Urinary bladder (tissue), 4 donors: ENCODE data around the gene NCOR2. TPM values are rescaled to one million over a fixed set of nuclear protein-coding genes. Genes with fewer than 3 reads are reported as not detected.
A peak's percentile ranks its signal among the peaks of the same experiment; 100 is the strongest.

Source experiments
- DNase-seq: peaks from one replicate; pipeline ENCODE4 v3.0.0-alpha.2; 2015; ENCODE audit errors: extremely low spot score
- H3K27ac ChIP-seq: one replicate; pipeline ENCODE4 v1.5.1; 2013; ENCODE audit warnings: low read depth, mild to moderate bottlenecking, moderate library complexity
- H3K36me3 ChIP-seq: one replicate; pipeline ENCODE4 v1.6.1; 2013; ENCODE audit warnings: mild to moderate bottlenecking, moderate library complexity; ENCODE audit not compliant: insufficient read depth
- H3K4me1 ChIP-seq: one replicate; pipeline ENCODE4 v1.6.1; 2013; ENCODE audit warnings: mild to moderate bottlenecking, moderate library complexity; ENCODE audit not compliant: insufficient read depth
- H3K4me3 ChIP-seq: one replicate; pipeline ENCODE4 v1.5.1; 2013; ENCODE audit warnings: low read depth, low read length
- WGBS: extraction: QIAGEN DNeasy Blood & Tissue Kit; methylation state at CpG from one replicate; pipeline ENCODE4 v1.1.7; 2013; 5-methylcytosine and 5-hydroxymethylcytosine counted together
- polyA plus RNA-seq: library from polyadenylated mRNA; stranded (reverse); fragments of 200-250 nt; gene quantifications from one replicate; pipeline ENCODE4 v1.2.3, GENCODE V29; 2013
- total RNA-seq: library from RNA; depleted of rRNA; stranded (reverse); fragments of >200 nt; gene quantifications from one replicate; pipeline ENCODE4 v1.2.3, GENCODE V29; 2014
- donor health status: healthy with polysubstance abuse.
- donor health status: healthy.

NCOR2 gene
- total and polyA plus RNA-seq, 2 donors = 46.8 to 105 TPM

DNA sequence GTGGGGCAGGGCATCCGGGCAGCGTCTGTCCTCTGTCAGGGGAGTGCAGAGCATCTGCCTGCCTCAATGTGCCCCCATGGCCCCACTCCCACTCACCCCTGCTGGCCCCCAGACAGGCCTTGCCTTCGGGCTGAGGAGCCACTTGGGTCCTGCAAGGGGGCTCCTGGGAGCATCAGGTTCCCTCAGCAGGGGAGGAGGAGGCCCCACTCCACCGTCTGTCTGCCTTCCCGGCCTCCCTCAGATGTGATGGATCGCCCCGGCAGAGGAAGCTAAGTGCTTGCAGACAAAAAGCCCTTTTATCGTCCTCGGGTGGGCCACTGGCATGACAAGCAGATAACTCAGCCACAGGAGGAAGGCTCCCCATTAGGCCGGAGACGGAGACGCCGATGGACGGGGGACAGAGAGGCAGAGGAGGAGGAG, 35.1 kb downstream of the NCOR2 start:
- 55% methylated on average over 14 of the region's 14 CpGs for WGBS
- DNase-seq = no peak
- Histone ChIP-seq H3K27ac (no peak overlapping the region), H3K4me3 (no peak overlapping the region), H3K4me1 (no peaks in the 10 kb centered on the region), H3K36me3 (no peaks in the 10 kb centered on the region)

DNA sequence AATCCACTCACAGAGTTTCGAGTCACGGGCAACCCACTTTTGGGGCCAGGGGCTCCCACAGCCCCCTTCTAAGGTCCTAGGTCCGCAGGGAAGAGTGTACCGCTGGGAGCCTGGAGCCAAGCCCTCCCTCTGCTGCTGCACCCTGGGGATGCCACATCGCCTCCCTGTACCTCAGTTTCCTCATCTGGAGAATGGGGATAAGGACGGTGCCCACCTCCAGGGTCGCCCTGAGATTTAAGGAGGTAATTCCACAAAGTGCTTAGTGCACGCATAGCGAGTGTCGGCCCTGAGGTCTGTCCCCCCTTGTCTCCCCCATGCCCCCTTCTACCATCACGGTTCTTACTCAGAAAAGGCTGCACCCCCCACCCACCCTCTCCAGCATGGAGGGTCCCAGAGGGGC, 35.5 kb downstream of the NCOR2 start:
- WGBS = 91% methylated on average over 11 of the region's 11 CpGs
- H3K4me1 ChIP-seq = no peaks in the 10 kb centered on the region
- H3K4me3 ChIP-seq = no peak overlapping the region
- no peaks in the 10 kb centered on the region for H3K36me3 ChIP-seq
- DNase-seq = no peak
- H3K27ac ChIP-seq = no peak overlapping the region

DNA sequence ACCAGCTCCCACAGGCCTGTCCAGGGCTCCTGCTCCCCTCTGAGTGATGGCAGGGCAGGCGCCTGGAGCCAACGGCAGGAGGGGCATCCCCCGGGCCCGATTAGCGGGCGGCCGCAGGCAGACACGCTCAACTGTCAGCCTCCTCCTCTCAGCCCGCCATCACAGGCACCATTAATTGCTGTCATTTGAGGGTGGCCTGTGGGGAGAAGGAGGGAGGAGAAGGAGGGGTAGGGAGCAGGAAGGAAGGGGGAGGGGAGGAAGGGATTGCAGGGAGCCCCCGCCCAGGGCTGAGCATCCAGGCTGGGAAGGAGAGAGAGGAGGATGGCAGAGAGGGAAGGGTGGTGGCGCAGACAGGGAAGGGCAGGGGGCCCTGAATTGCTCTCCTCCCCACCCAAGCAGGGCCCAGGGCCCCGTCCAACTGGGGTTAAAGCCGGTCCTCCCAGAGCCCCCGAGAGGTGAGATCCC, 36.1 kb downstream of the NCOR2 start:
- Histone ChIP-seq H3K36me3 (no peaks in the 10 kb centered on the region), H3K27ac (no peak overlapping the region), H3K4me1 (no peaks in the 10 kb centered on the region), H3K4me3 (no peak overlapping the region)
- DNase-seq = no peak
- WGBS = 59% methylated on average over 14 of the region's 14 CpGs

DNA sequence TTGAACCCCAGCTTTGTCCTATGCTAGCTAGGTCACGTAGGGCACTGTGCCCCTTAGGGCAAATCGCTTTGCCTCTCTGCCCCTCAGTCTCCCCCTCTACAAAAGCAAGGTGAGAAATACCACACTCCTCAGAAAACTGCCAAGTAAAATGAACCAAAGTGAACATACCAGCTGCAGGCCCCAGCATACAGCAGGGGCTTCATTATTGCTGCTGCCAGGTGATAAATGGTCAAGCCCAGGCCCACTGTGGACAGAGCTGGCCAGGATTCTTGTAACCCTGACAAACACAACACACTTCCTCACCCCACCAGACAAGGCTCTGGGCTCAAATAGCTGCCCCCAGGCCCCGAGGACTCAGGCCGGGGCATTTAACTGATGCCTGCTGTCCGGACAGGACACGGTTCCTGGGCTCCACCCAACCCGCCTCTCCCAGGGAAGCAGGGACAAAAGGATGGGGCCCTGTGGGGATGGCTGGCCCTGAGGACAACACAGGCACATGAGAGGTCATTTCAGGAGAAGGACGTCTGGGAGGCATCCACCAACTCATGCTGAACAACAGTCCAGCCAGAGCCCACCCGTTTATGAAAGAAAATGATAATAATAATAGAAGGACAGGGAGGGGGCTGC, 36.7 kb downstream of the NCOR2 start:
- Histone ChIP-seq H3K4me3 (no peak overlapping the region), H3K4me1 (no peaks in the 10 kb centered on the region), H3K36me3 (no peaks in the 10 kb centered on the region), H3K27ac (no peak overlapping the region)
- DNase-seq = no peak
- WGBS = 78% methylated on average over 9 of the region's 9 CpGs

DNA sequence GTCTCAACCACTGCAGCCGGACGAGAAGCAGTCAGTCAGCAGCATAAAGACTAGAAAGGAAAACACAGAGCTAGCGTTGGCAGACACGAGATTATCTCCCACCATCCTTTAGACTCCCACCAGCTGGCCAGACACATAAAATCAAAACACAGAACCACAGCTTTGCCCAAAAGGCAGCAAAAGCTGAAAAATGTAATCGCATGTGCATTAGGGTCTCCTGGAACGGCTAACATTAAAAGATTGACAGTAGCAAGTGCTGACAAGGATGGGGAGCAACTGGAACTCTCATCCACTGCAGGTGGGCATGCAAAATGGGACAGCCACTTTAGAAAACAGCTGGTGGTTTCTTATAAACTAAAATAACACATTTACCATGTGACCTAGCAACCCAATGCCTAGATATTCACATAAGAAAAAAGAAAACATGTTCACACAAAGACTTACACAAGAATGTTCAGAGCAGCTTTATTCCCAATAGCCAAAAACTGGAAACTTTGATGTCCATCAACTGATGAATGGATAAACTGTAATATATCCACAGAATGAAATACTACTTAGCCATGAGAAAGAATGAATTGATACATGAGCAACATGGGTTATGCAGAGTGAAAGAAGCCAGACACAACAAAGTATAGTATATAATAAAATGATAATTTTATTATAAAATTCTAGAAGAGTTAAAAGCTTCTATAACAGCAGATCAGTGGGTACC, 37.7 kb downstream of the NCOR2 start:
- Histone ChIP-seq H3K36me3 (no peaks in the 10 kb centered on the region), H3K4me3 (no peak overlapping the region), H3K4me1 (no peaks in the 10 kb centered on the region), H3K27ac (no peak overlapping the region)
- WGBS = 85% methylated on average over 6 of the region's 6 CpGs
- no peak for DNase-seq

DNA sequence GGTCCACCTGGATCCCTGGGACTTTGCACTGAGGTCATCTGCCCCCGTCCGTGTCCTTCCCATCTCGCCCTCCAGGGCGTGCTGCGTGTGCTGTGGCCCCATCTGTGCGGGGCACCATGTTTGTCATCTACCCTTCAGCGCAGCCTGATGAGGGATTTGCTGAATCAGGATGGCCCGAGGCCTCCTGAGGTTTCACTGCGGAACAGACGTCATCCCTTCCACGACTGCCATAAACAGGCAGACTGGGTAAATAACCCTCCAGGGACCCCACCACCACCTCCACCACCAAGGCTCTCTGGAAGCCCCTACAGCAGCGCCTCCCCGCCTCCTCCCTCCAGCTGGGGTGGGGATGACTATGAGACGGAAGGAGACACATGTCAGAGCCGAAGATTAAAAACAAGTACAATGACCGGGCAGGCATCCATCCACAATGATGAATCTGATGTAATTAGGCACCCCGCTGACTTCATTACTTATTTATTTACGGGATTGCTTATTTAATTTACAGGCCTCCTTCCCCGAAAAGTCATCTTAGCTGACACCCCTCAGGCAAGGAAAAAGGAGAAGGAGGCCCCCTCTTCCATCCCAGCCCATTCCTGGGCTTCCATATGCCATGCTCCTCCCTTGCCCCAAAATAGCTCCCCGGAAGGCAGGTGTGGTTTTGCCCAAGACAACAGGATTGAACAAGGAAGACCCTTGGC, 39.4 kb downstream of the NCOR2 start:
- no peak overlapping the region for H3K4me3 ChIP-seq
- 83% methylated on average over 20 of the region's 20 CpGs for WGBS
- H3K27ac ChIP-seq = no peak overlapping the region
- H3K36me3 ChIP-seq = no peaks in the 10 kb centered on the region
- no peaks in the 10 kb centered on the region for H3K4me1 ChIP-seq
- DNase-seq = no peak

DNA sequence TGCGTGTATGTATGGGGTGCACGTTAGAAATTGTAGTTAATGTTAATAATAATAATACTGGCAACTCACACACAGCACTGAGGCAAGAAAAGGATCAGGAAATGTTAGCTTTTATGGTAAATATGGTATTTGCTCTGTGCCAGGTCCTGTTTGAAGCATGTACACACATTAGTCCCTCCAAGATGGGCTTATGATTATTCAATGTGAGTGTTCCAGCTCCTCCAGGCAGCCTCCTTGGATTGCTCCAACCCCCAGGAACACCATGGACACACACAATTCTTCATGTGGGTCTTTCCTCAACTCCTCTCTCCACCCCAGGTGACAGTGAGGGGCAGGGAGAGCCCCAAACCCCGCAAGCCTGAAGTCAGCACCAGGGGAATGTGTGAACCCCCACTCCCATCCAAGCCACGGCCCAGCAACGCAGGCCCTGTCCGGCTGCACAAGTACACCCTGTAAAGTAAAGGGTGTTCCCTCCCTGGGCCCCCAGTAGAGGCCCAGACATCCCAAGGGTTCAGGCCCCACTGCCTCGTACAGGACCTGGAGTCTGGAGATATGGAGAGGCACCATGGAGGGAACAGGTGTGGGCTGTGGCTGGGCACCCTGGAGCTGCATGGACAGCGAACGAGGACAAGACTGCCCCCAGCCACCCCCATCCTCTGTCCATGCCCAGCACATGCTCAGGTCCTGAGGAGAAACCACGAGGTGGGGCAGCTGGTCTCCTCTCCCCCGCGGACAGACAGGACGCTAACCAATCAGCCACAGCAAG, 41.3 kb downstream of the NCOR2 start:
- DNase-seq = no peak
- H3K27ac ChIP-seq = no peak overlapping the region
- H3K4me1 ChIP-seq = no peaks in the 10 kb centered on the region

DNA sequence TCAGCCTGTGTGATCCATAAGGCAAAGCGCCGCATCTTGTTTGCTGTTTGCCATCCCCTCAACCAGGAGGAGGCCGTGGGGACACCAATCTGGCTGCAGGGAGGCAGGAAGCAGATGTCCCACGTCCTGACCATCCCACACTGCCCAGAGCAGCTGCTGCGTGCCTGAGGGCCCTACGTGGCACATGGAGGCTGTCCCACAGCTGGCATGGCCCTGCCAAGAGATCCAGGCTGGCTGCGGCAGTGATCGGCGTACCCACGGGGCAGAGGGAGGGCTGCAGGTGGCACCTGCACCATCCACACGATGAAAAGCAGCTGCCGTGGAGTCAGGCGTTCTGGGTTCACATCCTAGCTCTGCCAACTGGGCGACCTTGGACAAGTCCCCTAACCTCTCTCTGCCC, 42.0 kb downstream of the NCOR2 start:
- no peak for DNase-seq
- Histone ChIP-seq H3K36me3 (no peaks in the 10 kb centered on the region), H3K4me3 (no peak overlapping the region), H3K27ac (no peak overlapping the region), H3K4me1 (no peaks in the 10 kb centered on the region)
- WGBS = 86% methylated on average over 14 of the region's 14 CpGs

More for the DNA sequence above, 41.3 kb downstream of the NCOR2 start:
- H3K4me3 ChIP-seq = no peak overlapping the region
- WGBS = 88% methylated on average over 13 of the region's 13 CpGs
- no peaks in the 10 kb centered on the region for H3K36me3 ChIP-seq

DNA sequence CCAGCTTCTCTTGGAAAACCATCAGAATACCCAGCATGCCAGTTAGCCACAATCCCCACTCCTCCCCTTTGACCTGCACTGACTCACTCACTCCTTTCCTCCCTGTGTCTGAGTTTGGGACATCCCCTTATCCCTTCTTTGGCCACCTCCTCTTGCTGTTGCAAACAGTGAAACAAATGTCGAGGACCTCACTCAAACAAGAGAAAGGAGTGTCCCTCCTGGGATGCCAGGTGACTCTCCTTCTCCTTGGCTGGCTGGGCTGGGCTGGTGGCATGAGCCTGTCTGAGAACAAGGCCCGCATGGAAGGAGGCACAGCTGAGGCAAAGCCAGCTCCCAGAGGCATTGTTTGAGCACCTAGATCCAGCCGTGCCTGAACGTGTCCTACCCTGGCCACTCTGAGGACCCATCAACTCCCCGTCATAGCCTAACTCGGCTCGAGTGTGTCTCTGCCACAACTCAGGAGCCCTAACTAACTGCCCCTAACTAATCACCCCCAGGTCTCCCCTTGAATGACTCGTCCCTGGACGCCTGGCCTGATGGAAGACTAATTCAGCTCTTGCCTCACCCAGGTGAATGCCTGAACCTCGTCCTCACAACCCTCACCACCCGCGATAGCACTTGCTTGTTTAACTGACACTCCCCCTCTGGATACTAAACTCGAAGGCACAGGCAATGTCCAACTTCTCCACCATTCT, 43.0 kb downstream of the NCOR2 start:
- H3K36me3 ChIP-seq = no peaks in the 10 kb centered on the region
- WGBS = 90% methylated on average over 13 of the region's 13 CpGs
- peaks cover 3% of the 10 kb centered on the region for H3K4me1 ChIP-seq
- DNase-seq = no peak
- H3K4me3 ChIP-seq = no peak overlapping the region
- H3K27ac ChIP-seq = no peak overlapping the region

DNA sequence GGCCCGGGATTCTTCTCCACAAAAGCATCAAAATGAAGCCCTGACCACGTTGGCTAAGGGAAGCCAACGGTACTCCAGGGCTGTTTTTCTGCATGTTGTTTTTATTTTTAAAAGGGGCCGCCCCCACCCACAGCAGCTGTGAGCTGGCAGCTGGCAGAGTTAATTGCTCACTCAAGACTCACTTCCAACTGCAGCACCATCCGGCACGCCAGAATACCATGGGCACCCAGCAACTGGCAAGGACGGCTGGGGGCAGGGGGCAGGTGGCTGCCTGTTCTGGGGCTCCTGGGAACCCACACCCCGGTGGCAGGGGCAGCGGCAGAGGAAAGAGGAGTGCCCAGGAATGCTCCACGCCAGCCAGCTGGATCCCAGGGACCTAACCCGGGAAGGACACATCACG, 44.3 kb downstream of the NCOR2 start:
- no peak for DNase-seq
- Histone ChIP-seq H3K36me3 (no peaks in the 10 kb centered on the region), H3K4me1 (peaks cover 5% of the 10 kb centered on the region), H3K4me3 (no peak overlapping the region), H3K27ac (no peak overlapping the region)
- 75% methylated on average over 12 of the region's 12 CpGs for whole genome bisulfite sequencing

DNA sequence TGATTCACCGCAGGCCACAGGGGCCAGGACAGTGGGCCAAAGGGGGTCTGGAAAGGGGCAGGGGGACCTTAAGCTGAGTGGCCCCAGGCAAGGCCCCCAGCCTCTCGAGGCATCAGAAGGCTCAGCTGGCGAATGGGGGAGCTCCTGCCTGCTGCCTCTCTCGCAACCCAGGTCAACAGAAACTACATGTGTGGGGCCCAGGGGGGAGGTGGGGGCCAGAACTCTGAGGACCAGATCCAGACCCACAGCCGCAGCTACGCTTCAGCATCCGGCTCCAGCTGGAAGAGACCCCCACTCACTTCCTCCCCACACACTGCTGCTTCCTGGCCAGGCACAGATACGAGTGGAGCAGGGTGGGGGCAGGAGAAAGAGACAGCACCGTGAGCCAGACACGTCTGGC, 46.5 kb downstream of the NCOR2 start:
- Histone ChIP-seq H3K36me3 (no peaks in the 10 kb centered on the region), H3K27ac (no peak overlapping the region), H3K4me3 (no peak overlapping the region), H3K4me1 (peaks cover 5% of the 10 kb centered on the region)
- no peak for DNase-seq
- WGBS = 54% methylated on average over 10 of the region's 10 CpGs

DNA sequence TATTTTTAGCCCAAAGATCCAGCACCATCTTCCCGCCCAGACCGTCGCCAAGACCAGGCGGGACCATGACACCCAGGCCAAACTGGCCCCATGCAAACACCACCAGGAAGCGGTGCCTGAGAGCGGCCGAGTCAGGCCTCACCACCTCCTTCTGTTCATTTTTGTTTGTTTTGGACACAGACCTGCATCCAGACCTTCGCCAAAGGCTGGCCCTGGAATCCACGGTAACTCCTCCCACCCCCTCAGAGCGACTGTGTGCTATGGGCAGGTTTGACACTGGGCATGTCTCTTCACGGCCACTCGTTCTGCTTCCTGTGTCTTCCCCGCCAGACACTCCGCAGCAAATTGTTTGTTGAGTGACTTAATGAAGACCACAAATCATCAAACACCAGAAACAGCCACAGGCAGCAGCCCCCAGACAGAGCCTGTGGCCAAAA, 47.1 kb downstream of the NCOR2 start:
- Histone ChIP-seq H3K36me3 (no peaks in the 10 kb centered on the region), H3K27ac (peak overlapping the region; percentile 81), H3K4me1 (peaks cover 5% of the 10 kb centered on the region), H3K4me3 (no peak overlapping the region)
- DNase-seq = no peak
- WGBS = 53% methylated on average over 14 of the region's 14 CpGs

DNA sequence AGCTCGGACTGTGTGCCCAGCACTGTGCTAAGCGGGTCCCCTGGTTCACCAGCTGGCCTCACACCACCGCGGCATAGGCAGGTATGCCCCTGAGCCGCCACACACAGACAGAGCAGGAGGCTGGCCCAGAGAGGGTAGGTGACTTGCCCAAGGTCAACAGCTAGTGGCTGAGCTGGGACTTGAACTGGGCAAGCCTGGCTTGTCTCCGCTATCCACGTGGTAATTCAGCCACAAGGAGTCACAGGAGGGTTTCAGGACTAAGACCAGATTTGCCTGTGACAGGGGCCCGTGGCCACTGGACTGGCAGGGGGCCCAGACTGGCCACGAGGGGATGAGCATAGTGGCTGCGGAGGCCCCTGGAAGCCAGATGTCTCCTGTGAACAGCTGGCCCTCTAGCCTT, 47.7 kb downstream of the NCOR2 start:
- no peak overlapping the region for H3K4me3 ChIP-seq
- peaks cover 5% of the 10 kb centered on the region for H3K4me1 ChIP-seq
- WGBS = 61% methylated on average over 10 of the region's 10 CpGs
- DNase-seq = no peak
- peak overlapping the region; percentile 81 for H3K27ac ChIP-seq
- no peaks in the 10 kb centered on the region for H3K36me3 ChIP-seq
